Stomach (tissue), 4 donors: ENCODE measurements around the gene HNRNPK.

Experiments
- EP300 ChIP-seq: sonication (generic); formaldehyde crosslinking; IDR thresholded peaks from one replicate; pipeline ENCODE4 v1.6.1; 2017; ENCODE audit warnings: antibody characterized with exemption
- POLR2A ChIP-seq, 4 donors: fragments of 450-650 bp; IDR thresholded peaks; one replicate each; pipeline ENCODE4 v1.6.1; 2016; ENCODE audit warnings: antibody characterized with exemption in 4 of 4, control low read depth in 2 of 4, mild to moderate bottlenecking in 1 of 4, moderate library complexity in 1 of 4
- POLR2AphosphoS5 ChIP-seq, 3 donors: sonication (generic); formaldehyde crosslinking; IDR thresholded peaks; one replicate each; pipeline ENCODE4 v1.6.1; 2016; ENCODE audit warnings: antibody characterized with exemption in 3 of 3
- TF ChIP-seq, protein P1 (sequence below), 7 experiments: fragments of 450-650 bp in 4 of 7; fragments of 200-600 bp in 3 of 7; sonication (generic) in 3 of 7; IDR thresholded peaks; one replicate each; pipeline ENCODE4 v1.5.1; 2016 to 2019; ENCODE audit warnings: antibody characterized with exemption in 7 of 7, control low read depth in 2 of 7, mild to moderate bottlenecking in 1 of 7

DNA sequence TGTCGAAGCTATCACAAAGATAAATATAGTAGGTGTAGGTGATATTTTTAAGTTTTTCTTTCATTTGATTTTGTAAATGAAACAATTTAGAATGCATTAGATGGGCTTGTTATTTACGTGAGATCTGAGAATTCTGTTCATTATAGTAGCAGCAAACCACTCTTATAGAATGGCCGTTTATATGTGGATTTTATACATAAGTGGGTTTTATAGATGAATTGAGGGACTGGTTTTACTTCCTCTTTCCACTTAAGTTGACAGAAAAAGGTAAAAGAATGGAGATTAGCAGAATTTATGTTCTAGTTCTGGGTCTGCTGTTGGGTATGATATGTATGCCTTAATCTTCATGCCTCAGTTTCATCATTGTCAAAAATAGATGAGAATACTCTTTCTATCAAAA lies 6.2 kb upstream of the HNRNPK start:
- TF ChIP-seq, protein P1, sequence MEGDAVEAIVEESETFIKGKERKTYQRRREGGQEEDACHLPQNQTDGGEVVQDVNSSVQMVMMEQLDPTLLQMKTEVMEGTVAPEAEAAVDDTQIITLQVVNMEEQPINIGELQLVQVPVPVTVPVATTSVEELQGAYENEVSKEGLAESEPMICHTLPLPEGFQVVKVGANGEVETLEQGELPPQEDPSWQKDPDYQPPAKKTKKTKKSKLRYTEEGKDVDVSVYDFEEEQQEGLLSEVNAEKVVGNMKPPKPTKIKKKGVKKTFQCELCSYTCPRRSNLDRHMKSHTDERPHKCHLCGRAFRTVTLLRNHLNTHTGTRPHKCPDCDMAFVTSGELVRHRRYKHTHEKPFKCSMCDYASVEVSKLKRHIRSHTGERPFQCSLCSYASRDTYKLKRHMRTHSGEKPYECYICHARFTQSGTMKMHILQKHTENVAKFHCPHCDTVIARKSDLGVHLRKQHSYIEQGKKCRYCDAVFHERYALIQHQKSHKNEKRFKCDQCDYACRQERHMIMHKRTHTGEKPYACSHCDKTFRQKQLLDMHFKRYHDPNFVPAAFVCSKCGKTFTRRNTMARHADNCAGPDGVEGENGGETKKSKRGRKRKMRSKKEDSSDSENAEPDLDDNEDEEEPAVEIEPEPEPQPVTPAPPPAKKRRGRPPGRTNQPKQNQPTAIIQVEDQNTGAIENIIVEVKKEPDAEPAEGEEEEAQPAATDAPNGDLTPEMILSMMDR (IDR thresholded peaks at IDR 0.05), result no peak
- TF ChIP-seq POLR2AphosphoS5 (IDR thresholded peaks at IDR 0.05) (no peak), POLR2A (IDR thresholded peaks at IDR 0.05) (no peak), EP300 (no peak)
